ENCODE measurements around the gene LRCH4.

DNA sequence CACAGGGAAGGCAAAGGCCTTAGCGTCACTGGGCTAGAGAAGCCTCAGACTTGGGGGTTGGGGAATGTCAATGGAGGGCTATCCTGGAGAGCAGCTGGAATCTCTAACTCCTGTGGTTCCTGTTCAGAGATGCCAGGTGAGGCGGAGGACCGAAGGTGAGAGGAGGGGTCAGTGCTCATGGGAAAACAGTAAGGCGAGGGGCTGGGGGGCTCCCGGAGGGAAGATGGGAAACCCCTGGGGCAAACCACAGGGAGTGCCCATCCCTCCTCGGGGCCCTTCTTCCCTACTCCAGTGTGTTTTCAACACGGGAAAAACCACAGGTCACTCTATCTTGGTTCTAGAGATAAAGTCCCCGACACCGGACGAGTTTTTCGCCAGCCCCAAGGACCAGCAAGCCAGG is 3.3 kb downstream of the LRCH4 start:
- TF ChIP-seq, protein P1, sequence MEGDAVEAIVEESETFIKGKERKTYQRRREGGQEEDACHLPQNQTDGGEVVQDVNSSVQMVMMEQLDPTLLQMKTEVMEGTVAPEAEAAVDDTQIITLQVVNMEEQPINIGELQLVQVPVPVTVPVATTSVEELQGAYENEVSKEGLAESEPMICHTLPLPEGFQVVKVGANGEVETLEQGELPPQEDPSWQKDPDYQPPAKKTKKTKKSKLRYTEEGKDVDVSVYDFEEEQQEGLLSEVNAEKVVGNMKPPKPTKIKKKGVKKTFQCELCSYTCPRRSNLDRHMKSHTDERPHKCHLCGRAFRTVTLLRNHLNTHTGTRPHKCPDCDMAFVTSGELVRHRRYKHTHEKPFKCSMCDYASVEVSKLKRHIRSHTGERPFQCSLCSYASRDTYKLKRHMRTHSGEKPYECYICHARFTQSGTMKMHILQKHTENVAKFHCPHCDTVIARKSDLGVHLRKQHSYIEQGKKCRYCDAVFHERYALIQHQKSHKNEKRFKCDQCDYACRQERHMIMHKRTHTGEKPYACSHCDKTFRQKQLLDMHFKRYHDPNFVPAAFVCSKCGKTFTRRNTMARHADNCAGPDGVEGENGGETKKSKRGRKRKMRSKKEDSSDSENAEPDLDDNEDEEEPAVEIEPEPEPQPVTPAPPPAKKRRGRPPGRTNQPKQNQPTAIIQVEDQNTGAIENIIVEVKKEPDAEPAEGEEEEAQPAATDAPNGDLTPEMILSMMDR (conservative IDR thresholded peaks at IDR 0.05; ENCODE audit: low read length): no peak
- no peak for TF ChIP-seq EZH2phosphoT487 (IDR thresholded peaks at IDR 0.05; ENCODE audit: borderline replicate concordance, low read depth, low read length)
